Urothelium cell line (cell line): ENCODE results near the gene PTGES.
A peak's percentile ranks its signal among the peaks of the same experiment; 100 is the strongest.

Experiments used
- DNase-seq: peaks from one replicate; pipeline ENCODE4 v3.0.0; 2011; ENCODE audit warnings: low spot score, mixed read lengths
- FAIRE-seq: peaks from 2 replicates; lab custom pipeline; 2011; peaks lifted over from hg19 to GRCh38; lab: Jason Lieb, UNC

Gene PTGES

GRCh38 chr9:129720865-129721545 lies 31.8 kb downstream of the PTGES start:
- DNase-seq (no peak), FAIRE-seq (no peak)

GRCh38 chr9:129720181-129720864 lies 32.5 kb downstream of the PTGES start:
- FAIRE-seq: no peak
- DNase-seq: no peak

GRCh38 chr9:129719135-129719534 lies 33.7 kb downstream of the PTGES start:
- FAIRE-seq (no peak), DNase-seq (no peak)

GRCh38 chr9:129718647-129719046 lies 34.2 kb downstream of the PTGES start:
- DNase-seq: no peak
- no peak for FAIRE-seq

GRCh38 chr9:129717991-129718390 lies 34.9 kb downstream of the PTGES start:
- DNase-seq (no peak), FAIRE-seq (no peak)

GRCh38 chr9:129716091-129716490 lies 36.8 kb downstream of the PTGES start:
- FAIRE-seq (no peak), DNase-seq (no peak)

GRCh38 chr9:129714511-129715061 lies 38.3 kb downstream of the PTGES start:
- no peak for DNase-seq
- no peak for FAIRE-seq

GRCh38 chr9:129713402-129713679 lies 39.5 kb downstream of the PTGES start:
- no peak for FAIRE-seq
- no peak for DNase-seq

- DNase-seq: peak; percentile 53
- FAIRE-seq: no peak
Measured at GRCh38 chr9:129712634-129713401, 40.0 kb downstream of the PTGES start.

GRCh38 chr9:129710169-129710453 lies 42.7 kb downstream of the PTGES start:
- FAIRE-seq: no peak
- no peak for DNase-seq

GRCh38 chr9:129709438-129710168 lies 43.2 kb downstream of the PTGES start:
- FAIRE-seq: no peak

GRCh38 chr9:129708793-129709192 lies 44.0 kb downstream of the PTGES start:
- DNase-seq: no peak
- FAIRE-seq: no peak

More at GRCh38 chr9:129709438-129710168, 43.2 kb downstream of the PTGES start:
- DNase-seq: no peak

GRCh38 chr9:129704807-129705206 lies 48.0 kb downstream of the PTGES start:
- FAIRE-seq: no peak

GRCh38 chr9:129703667-129704355 lies 49.0 kb downstream of the PTGES start:
- FAIRE-seq: no peak
- DNase-seq: no peak

More at GRCh38 chr9:129704807-129705206, 48.0 kb downstream of the PTGES start:
- no peak for DNase-seq

GRCh38 chr9:129702589-129703520 lies 50.0 kb downstream of the PTGES start:
- peak; percentile 64 for DNase-seq
- FAIRE-seq: no peak

GRCh38 chr9:129701549-129701948 lies 51.3 kb downstream of the PTGES start:
- DNase-seq (no peak), FAIRE-seq (no peak)

GRCh38 chr9:129701054-129701453 lies 51.8 kb downstream of the PTGES start:
- FAIRE-seq: no peak
- DNase-seq: no peak

GRCh38 chr9:129698254-129698757 lies 54.5 kb downstream of the PTGES start:
- no peak for FAIRE-seq
- no peak for DNase-seq

- no peak for FAIRE-seq
Measured at GRCh38 chr9:129697656-129698253, 55.1 kb downstream of the PTGES start.

More at GRCh38 chr9:129697656-129698253, 55.1 kb downstream of the PTGES start:
- DNase-seq: peak; percentile 32
